GM12892 (cell line): ENCODE measurements around the gene CRIP2.
A peak's percentile ranks its signal among the peaks of the same experiment; 100 is the strongest.

ENCODE experiments used
- POLR2A ChIP-seq: IDR thresholded peaks from 2 replicates; pipeline ENCODE4 v1.6.1; 2011; ENCODE audit warnings: low read depth, low read length, control low read depth
- POLR2AphosphoS5 ChIP-seq: IDR thresholded peaks from 2 replicates; pipeline ENCODE4 v1.6.1; 2011; ENCODE audit warnings: low read depth, low read length, control low read depth
- TAF1 ChIP-seq: IDR thresholded peaks from 2 replicates; pipeline ENCODE4 v1.6.1; 2011; ENCODE audit warnings: low read depth, mild to moderate bottlenecking, control low read depth, low read length, borderline replicate concordance

DNA sequence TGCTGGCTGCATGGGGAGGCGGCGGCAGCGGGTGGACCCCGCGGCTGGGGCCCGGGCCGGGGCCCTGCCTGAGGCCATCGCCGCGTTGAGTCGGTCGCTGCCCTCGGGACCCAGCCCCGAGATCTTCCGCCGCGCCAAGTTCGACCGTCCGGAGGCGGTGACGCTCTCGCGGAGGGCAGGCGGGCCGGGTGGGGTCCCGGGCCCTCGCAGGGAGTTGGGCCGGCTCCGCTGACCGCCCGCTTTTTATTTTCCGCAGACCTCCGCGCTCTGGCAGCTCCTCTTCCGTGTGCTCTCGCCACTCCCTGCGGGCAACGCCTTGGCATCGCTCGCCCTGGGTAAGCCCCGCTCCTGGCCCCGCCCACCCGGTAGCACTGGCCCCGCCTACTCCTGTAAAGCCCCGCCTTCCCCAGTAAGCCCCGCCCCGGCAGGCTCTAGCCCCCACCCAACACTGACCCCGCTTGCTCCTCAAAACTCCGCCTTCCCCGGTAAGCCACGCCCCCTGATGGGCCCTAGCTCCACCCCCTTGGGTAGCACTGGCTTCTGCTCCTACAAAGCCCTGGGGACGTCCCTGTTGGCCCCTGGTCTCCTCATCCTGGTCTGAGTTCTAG lies 16.8 kb downstream of the CRIP2 start:
- TF ChIP-seq POLR2A (no peak; the same call in 1 of the 2 replicates), TAF1 (no peak), POLR2AphosphoS5 (0 out of 2 replicates have a peak, but pooled peaks have one; percentile 37)
